LNCAP (cell line): Measurements from ENCODE around the gene PEX16.

Source experiments
- TF ChIP-seq, protein P1 (sequence below): fragments of 450-650 bp; IDR thresholded peaks from 2 replicates; pipeline ENCODE4 v1.5.1; 2017; ENCODE audit warnings: mild to moderate bottlenecking

Gene PEX16

GRCh38 chr11:45869551-45869950, 48.1 kb downstream of the PEX16 start:
- TF ChIP-seq, protein P1, sequence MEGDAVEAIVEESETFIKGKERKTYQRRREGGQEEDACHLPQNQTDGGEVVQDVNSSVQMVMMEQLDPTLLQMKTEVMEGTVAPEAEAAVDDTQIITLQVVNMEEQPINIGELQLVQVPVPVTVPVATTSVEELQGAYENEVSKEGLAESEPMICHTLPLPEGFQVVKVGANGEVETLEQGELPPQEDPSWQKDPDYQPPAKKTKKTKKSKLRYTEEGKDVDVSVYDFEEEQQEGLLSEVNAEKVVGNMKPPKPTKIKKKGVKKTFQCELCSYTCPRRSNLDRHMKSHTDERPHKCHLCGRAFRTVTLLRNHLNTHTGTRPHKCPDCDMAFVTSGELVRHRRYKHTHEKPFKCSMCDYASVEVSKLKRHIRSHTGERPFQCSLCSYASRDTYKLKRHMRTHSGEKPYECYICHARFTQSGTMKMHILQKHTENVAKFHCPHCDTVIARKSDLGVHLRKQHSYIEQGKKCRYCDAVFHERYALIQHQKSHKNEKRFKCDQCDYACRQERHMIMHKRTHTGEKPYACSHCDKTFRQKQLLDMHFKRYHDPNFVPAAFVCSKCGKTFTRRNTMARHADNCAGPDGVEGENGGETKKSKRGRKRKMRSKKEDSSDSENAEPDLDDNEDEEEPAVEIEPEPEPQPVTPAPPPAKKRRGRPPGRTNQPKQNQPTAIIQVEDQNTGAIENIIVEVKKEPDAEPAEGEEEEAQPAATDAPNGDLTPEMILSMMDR, result no peak

GRCh38 chr11:45864041-45864440, 53.6 kb downstream of the PEX16 start:
- TF ChIP-seq, protein P1, result no peak

- TF ChIP-seq, protein P1, result no peak
Observed at GRCh38 chr11:45860764-45861510, 56.7 kb downstream of the PEX16 start.

DNA sequence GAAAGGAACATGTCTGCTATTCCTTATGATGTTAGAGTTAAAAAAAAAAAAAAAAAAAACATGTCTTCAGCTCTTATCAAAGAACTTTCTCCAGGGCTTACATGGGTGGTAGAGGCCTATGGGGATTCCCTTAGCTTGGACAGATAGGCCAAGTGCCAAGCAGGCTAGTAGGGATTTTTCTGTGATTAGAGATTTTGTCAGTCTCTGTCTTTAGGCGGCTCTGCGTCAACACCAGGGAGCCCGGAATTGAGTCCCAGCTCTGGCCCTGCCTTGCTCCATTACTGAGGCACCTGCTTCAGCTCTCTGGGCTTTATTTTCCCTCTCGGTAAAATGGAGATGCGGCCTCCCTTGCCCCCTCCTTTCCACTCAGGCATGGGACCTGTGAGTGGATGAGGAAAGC, 57.3 kb downstream of the PEX16 start:
- TF ChIP-seq, protein P1, result no peak
